Stimulated activated naive CD8-positive, alpha-beta T cell treated with anti-CD3 and anti-CD28 coated beads, Interleukin-15, Interleukin-2, amounts not matched to agents 100 ng/mL and 50 ng/mL, for 24 hours (primary cell): ENCODE measurements around the gene DRC1.

ENCODE experiments used
- H3K27ac Mint-ChIP-seq: one replicate; pipeline ENCODE4 v1.8.0; 2021; ENCODE audit warnings: mild to moderate bottlenecking, mixed read lengths
- H3K27me3 Mint-ChIP-seq: one replicate; pipeline ENCODE4 v1.8.0; 2021; ENCODE audit warnings: mixed read lengths
- H3K36me3 Mint-ChIP-seq: one replicate; pipeline ENCODE4 v1.8.0; 2021; ENCODE audit warnings: low read depth, mixed read lengths
- H3K4me1 Mint-ChIP-seq: one replicate; pipeline ENCODE4 v1.8.0; 2021; ENCODE audit warnings: low read depth, mixed read lengths
- H3K4me3 Mint-ChIP-seq: one replicate; pipeline ENCODE4 v1.8.0; 2021; ENCODE audit warnings: mild to moderate bottlenecking, mixed read lengths
- H3K9me3 Mint-ChIP-seq: one replicate; pipeline ENCODE4 v1.8.0; 2021; ENCODE audit warnings: mixed read lengths

DRC1 gene

DNA sequence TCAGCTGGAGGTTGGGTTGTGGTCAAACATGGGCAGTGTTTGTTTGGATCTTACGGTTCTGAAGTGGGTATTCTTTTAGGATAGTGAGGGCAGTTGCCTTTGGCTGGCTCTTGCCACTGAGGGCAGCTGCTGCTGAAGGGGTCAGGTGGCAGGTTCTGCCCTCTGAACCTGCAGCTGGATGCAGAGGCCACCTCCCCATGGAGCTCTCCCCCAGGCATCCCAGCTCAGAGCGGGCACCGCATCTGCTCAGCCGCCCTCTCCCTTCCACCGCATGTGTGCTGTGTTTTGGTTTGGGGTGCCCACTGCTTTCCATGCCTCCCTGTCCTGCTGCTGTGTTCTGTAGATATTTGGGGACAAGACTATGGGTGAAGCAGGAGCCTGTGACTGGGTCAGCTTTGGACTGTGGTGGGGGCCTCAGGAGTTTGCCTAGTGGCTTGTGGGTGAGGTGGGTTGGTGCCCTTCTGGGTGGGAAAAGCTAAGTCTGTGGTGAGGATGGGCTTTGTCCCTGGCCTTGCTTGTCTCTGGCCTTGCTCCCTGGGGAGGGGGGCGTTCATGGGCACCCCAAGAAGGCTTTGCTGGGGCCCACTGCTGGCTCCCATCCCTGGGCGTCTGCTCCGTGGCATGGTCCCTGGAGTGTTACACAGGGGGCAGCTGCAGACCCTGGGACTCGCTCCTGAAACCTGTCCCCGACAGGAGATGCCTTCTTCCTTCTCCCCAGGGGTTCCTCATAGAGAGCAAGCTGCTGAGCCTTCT lies 47.7 kb downstream of the DRC1 start:
- H3K9me3 Mint-ChIP-seq, result no peaks in the 10 kb centered on the region
- no peak overlapping the region for H3K27ac Mint-ChIP-seq
- H3K4me3 Mint-ChIP-seq, result no peak overlapping the region
- no peaks in the 10 kb centered on the region for H3K4me1 Mint-ChIP-seq
- H3K36me3 Mint-ChIP-seq, result no peaks in the 10 kb centered on the region
- H3K27me3 Mint-ChIP-seq, result no peaks in the 10 kb centered on the region

DNA sequence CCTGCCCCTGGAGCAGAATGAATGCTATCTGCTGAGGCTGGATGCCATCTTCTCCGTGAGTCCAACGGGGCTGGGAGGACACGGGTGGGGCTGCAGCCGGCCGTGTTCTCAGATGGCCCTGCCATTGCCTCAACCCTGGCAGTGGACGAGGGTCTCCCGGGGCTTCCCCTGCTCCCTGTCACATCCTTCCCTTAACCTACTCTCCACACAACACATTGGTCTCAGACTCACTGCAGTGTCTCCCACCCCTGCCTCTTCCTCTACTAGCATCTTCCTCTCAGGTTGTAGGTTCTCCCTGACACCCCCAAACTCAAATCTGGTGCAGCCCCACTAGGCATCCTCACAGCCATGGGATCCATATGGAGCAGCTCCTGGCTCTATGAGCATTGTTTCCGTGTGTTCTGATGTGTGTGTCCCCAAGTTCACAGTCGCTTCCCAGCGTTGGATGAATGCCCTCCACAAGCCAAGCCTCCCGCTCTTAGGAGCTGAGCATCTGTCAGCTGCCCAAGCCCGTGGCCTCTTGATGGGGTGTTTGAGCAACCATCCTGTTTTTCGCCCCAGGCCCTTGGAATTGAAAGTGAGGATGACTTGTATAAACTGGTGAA lies 48.4 kb downstream of the DRC1 start:
- Mint-ChIP-seq H3K36me3 (no peaks in the 10 kb centered on the region), H3K9me3 (no peaks in the 10 kb centered on the region), H3K27ac (no peak overlapping the region), H3K27me3 (no peaks in the 10 kb centered on the region), H3K4me3 (no peak overlapping the region), H3K4me1 (no peaks in the 10 kb centered on the region)

DNA sequence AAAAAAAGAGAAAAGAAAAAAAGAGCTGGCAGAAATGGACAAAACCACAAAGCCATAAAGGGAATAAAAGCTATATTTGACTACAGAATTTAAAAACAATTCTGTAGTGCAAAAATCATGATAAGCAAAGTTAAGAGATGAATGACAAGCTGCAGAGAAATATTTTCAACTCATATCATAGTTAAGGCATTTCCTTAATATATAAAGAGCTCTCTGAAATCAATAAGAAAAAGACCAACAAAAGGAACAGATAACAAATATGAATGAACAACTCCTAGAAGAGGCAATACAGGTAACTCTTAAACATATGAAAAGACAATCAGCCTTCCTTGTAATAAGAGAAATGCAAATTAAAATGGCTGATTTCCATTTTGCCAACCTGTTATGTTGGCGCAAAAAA lies 50.0 kb downstream of the DRC1 start:
- Mint-ChIP-seq H3K36me3 (no peaks in the 10 kb centered on the region), H3K27ac (no peak overlapping the region), H3K4me1 (no peaks in the 10 kb centered on the region), H3K4me3 (no peak overlapping the region), H3K9me3 (no peaks in the 10 kb centered on the region), H3K27me3 (no peaks in the 10 kb centered on the region)

DNA sequence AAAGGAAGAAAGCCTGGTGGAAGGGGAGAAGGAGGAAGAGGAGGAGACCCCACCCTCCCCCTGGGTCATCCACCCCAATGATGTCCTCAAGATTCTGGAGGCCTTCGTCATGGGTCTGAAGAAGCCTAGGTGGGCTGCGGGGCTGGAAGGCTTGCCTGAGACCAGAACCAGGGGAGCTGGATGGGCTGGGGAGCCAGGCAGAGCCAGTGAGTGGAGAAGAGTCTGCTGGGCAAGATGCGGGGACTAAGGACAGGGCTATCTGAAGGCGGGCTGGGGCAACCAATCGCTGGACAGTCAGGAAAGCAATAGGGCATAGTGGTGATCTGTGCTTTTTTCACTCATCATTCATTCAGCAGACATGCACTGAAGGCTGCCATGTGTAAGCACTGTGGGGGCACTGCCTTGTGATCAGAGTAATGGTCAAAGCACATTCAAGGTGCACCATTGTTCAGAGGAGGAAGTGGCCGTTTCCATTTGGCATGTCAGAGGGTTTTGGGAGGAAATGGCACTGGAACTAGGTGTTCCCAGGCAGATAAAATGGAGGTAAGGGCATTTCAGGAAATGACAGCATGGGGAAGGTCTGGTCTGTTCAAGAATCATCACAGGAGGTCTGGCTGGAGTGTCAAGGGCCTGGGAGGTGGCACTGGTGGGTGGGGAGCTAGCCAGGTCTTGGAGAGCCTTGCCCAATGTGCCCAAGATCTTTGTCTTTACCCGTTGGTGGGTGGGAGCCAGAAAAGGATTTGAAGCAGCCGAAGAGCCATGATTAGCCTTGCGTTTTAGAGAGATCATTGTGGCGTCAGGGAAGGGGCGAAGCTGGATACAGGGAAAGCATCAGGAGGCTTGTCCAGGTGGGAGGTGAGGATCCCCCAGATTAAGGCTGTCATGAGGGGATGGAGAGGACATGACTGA lies 52.0 kb downstream of the DRC1 start:
- Mint-ChIP-seq H3K27ac (no peak overlapping the region), H3K4me3 (no peak overlapping the region), H3K27me3 (no peaks in the 10 kb centered on the region), H3K9me3 (no peaks in the 10 kb centered on the region), H3K4me1 (no peaks in the 10 kb centered on the region), H3K36me3 (no peaks in the 10 kb centered on the region)

DNA sequence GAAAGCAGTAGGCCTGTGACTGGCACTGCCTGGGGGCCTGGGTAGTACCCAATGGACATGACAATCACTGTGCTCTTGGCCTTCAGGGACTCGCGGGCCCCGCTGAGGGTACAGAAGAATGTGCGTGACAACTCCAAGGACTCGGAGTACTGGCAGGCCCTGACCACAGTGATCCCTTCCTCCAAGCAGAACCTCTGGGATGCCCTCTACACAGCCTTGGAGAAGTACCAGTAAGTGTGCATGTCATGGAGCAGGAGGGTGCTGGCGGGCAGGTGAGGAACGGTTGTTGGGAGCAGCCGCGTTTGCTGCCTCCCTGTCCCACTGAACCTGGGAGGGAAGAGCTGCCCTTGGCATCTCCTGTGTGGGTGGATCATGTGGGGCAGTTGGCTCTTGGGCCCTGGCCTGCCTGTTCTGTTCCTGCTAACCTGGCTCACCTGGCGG lies 52.9 kb downstream of the DRC1 start:
- Mint-ChIP-seq H3K4me1 (no peaks in the 10 kb centered on the region), H3K27ac (no peak overlapping the region), H3K9me3 (no peaks in the 10 kb centered on the region), H3K36me3 (no peaks in the 10 kb centered on the region), H3K4me3 (no peak overlapping the region), H3K27me3 (no peaks in the 10 kb centered on the region)

DNA sequence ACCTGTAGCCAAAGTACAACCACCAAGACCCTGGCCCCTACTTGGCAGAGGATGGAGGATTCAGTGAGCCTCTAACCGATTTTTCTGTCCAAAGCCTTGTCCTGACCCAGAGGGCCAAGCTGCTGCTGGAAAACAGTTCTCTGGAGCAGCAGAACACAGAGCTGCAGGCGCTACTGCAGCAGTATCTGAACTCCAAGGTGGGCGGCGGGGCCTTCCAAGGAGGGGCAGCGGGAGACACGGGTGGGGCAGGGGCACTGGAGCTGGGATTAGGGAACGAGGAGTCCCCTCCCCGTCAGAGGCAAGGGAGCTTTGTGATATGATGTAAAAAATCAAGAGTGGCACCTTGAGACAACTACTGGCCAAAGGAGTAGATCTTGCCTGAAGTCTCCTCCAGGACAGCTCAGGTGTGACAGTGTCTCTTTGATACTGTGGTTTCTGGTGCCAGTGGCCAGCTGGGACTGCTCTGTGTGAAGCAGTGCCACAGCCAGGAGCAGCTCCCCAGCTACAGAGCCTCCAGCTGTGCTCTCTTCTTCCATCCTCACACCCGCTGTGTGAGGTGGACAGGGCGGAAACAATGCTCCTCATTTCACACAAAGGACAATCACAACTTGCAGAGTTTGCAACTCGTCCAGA lies 53.4 kb downstream of the DRC1 start:
- Mint-ChIP-seq H3K36me3 (no peaks in the 10 kb centered on the region), H3K9me3 (no peaks in the 10 kb centered on the region), H3K27me3 (no peaks in the 10 kb centered on the region), H3K4me3 (no peak overlapping the region), H3K4me1 (no peaks in the 10 kb centered on the region), H3K27ac (no peak overlapping the region)

DNA sequence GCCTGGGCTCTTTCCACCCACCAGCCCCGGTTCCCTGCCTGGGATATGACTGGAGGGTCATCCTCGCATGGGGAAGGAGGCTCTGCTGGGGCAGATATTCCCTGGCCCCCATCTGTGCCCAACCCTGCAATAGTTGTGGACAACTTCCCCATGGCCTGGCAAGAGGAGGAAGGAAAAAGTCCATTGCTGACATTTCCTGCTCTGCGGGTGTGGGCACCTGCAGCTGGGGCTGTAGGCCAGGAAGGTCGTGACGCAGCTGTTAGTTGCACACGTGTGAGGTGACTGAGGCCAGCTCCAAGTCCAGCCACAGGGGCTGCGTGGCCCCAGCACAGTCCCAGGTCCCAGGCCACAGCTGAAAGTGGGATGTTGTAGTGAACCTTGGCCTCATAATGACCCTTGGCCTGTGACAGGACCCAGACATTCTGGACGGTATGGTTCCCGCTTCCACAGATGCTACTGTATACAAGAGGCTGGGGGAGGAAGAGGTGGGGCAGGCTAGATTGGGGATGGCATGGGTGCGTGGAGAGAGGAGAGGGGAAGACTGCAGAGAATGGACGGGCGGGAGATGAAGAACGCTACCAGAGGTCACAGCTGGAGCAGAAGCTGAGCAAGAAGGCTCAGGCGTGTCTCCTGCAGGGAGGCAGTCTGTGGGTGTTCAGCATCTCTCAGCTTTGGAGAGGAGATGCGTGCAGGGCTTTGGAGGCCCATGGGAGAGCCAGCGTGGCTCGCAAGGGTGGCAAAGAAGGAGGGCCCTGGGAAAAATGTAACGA lies 54.1 kb downstream of the DRC1 start:
- H3K27me3 Mint-ChIP-seq, result no peaks in the 10 kb centered on the region
- no peaks in the 10 kb centered on the region for H3K4me1 Mint-ChIP-seq
- no peak overlapping the region for H3K27ac Mint-ChIP-seq
- no peaks in the 10 kb centered on the region for H3K9me3 Mint-ChIP-seq
- H3K4me3 Mint-ChIP-seq, result no peak overlapping the region
- H3K36me3 Mint-ChIP-seq, result no peaks in the 10 kb centered on the region

DNA sequence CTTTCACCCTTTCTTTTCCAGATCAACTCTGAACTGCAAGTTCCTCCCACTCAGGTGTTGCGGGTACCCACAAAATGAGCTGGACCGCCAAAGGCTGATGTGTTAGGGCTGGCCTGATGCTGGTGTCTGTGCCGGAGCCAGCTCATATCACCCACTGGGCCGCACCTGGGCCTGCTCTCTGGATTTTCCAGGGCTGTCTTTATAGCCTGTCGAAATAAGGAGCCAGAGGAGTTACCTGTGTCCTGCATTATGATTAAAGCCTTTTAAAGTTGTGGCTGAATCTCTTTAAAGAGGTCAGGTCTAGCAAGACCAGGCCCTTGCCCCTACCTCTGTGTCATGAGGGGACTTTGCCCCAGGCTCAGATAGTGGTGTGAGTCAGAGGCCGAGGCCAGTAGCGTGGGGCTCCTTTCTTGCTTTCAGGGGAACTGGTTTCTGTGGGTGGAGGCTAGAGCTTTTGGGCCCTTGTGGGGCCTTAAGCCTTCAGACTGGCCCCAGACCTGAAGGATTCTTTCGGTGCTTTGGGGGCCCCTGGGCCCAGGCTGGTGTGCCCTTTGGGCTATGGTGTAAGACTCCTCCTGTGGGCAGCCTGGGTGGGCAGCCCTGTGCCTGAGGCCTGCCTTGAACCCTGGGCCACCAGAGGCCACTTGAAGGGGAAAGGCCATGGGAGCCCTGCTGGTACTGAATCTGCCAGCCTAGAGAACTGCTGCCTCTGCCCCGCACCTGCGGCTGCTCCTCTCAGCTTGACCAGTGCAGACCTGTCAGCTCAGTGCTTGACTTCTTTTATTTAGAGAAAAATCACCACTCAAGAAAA lies 54.9 kb downstream of the DRC1 start:
- no peak overlapping the region for H3K27ac Mint-ChIP-seq
- H3K27me3 Mint-ChIP-seq, result no peaks in the 10 kb centered on the region
- no peak overlapping the region for H3K4me3 Mint-ChIP-seq
- no peaks in the 10 kb centered on the region for H3K9me3 Mint-ChIP-seq
- no peaks in the 10 kb centered on the region for H3K36me3 Mint-ChIP-seq
- H3K4me1 Mint-ChIP-seq, result no peaks in the 10 kb centered on the region

DNA sequence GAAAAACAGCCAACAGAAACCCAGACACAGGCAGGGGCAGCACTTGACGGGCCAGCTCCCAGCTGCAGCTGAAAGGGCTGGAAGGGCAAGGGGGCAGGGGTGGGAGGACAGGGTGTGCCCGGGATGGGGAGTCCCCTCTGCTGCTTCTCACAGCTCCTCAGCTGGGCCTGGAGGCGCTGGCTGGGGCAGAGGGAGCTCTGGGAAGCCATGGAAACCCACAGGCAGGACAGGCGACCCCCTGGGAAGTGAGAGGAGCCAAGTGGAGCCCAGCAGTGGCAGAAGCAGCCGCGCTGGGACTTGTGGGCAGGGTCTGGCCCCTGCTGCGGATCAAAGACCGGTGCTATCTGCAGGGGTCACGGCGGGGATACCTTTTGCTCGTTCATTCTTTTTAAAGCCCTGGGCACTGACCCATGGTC lies 55.5 kb downstream of the DRC1 start:
- Mint-ChIP-seq H3K4me1 (no peaks in the 10 kb centered on the region), H3K36me3 (no peaks in the 10 kb centered on the region), H3K27me3 (no peaks in the 10 kb centered on the region), H3K27ac (no peak overlapping the region), H3K9me3 (no peaks in the 10 kb centered on the region), H3K4me3 (no peak overlapping the region)

DNA sequence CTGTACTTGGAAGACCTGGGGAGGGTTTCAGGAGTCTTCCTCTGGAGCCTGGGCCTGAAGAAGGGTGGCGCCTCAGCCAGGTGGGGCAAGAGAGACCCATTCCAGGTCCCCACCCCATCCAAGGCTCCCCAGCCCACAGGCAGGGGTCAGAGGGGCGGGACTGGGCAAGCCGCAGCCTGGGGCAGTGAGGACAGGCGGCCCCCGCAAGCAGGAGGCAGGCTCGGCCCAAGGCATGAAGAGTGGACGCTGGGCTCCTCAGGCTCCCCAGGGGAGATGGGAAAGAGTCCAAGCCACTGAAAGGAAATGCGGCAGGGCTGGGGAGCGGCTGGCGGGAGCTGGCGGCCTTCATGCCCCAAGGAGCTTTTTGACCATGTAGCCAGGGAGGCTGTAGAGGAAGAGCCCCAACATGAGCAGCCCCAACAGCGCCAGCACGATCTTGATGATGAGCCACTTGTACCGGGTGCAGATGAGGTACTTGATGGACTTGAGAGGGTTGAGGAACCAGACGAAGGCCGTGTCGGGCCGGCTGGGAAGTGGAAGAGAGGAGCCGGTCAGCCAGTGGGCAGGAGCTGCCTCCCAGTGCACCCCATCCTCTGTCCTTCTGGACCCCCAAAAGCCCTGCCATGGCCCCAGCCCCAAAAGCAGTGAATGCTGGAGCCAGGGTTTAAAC lies 56.1 kb downstream of the DRC1 start:
- no peaks in the 10 kb centered on the region for H3K9me3 Mint-ChIP-seq
- no peak overlapping the region for H3K4me3 Mint-ChIP-seq
- H3K27me3 Mint-ChIP-seq, result no peaks in the 10 kb centered on the region
- H3K4me1 Mint-ChIP-seq, result no peaks in the 10 kb centered on the region
- no peak overlapping the region for H3K27ac Mint-ChIP-seq
- no peaks in the 10 kb centered on the region for H3K36me3 Mint-ChIP-seq

DNA sequence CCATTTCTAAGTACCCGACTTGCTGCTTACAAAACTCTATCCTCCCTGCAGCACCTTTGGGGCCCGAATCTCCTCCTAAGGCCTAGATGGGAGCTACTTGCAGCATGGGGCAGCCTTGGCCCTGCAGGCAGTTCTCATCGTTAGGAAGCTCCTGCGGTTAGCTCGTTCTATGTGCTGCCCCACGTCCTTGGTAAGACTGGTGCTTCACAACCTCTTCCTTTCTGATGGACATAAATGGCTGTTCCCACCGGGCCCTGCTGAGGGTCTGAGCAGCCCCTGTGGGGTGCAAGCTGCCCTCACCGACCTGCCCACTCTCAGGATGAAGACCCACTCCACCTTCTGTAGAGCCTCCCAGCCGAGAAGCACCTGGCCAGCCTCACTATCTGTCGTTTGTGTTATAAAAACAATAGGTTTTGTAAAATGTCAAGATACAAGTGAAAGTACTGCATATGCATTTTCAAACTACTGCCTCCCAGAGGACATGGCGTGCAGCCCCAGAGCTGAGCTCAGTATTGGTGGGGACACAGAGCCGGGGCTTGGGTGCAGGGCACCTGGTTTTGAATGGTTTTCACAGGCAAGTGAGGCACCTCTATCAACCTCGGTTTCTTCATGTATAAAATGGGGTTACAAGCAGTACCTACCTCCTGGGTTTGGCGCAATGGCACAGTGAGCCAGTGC lies 56.8 kb downstream of the DRC1 start:
- Mint-ChIP-seq H3K4me3 (no peak overlapping the region), H3K9me3 (no peaks in the 10 kb centered on the region), H3K27me3 (no peaks in the 10 kb centered on the region), H3K27ac (no peak overlapping the region), H3K4me1 (no peaks in the 10 kb centered on the region), H3K36me3 (no peaks in the 10 kb centered on the region)

DNA sequence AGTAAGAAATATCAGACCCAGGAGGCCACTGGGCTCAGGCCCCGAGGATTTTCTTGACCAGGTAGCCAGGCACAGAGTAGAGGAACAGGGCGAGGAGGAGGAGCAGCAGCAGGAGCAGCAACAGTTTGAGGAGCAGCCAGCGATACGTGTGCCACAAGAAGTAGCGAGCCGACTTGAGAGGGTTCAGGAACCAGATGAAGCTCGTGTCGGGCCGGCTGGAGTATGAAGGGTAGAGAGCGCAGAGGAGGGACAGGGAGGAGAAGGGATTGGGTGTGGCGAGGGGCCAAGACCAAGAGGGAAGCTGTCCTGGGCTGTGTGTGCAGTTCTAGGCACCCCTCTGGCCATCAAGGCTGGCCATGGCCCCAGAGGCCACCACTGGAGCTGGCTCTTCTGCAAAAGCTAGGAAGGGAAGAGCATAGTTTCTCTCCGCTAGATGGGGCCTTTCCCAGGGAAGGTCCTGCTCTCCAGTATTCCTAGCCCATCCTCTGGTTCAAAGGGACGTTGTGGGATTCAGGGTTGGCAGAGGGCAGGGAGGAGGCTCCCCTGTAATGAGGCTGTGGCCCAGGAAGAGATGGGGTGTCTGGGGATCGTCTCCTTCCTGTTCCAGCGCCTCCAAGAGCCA lies 58.4 kb downstream of the DRC1 start:
- no peaks in the 10 kb centered on the region for H3K4me1 Mint-ChIP-seq
- no peak overlapping the region for H3K4me3 Mint-ChIP-seq
- no peaks in the 10 kb centered on the region for H3K9me3 Mint-ChIP-seq
- no peaks in the 10 kb centered on the region for H3K36me3 Mint-ChIP-seq
- H3K27me3 Mint-ChIP-seq, result no peaks in the 10 kb centered on the region
- no peak overlapping the region for H3K27ac Mint-ChIP-seq
